ENCODE measurements around the gene TRIM8. TPM values are rescaled to one million over a fixed set of nuclear protein-coding genes. Genes with fewer than 3 reads are reported as not detected.
"Not testable (repeated sequence)": the region's sequence is repeated elsewhere in the genome, so short reads cannot be mapped to it uniquely, and the experiment has no call there.

Gene TRIM8
- total RNA-seq, 1 donor from 2014 or later = 182 TPM

DNA sequence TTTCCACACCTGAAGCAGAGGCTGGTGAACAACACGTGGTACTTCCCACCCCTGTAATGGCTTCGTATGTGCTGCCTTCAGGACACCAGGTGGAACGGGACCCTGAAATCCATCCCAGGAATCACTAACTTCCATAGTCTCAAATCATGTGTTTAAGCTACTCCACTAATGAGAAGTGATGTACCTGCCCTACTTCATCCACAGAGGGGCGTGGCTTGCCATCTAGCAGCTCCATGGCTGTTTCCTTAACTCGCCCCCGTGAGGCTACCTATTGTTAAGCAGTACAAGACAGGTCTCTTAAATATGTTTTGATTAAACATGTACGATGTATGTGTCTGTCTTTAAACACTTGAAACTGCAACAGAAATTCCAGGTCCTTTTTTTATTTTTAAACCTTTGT lies 38.1 kb downstream of the TRIM8 start:
- no peak overlapping the region for H3K4me3 ChIP-seq (ENCODE audit: low read depth, low read length)
- TF ChIP-seq, protein P1, sequence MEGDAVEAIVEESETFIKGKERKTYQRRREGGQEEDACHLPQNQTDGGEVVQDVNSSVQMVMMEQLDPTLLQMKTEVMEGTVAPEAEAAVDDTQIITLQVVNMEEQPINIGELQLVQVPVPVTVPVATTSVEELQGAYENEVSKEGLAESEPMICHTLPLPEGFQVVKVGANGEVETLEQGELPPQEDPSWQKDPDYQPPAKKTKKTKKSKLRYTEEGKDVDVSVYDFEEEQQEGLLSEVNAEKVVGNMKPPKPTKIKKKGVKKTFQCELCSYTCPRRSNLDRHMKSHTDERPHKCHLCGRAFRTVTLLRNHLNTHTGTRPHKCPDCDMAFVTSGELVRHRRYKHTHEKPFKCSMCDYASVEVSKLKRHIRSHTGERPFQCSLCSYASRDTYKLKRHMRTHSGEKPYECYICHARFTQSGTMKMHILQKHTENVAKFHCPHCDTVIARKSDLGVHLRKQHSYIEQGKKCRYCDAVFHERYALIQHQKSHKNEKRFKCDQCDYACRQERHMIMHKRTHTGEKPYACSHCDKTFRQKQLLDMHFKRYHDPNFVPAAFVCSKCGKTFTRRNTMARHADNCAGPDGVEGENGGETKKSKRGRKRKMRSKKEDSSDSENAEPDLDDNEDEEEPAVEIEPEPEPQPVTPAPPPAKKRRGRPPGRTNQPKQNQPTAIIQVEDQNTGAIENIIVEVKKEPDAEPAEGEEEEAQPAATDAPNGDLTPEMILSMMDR (conservative IDR thresholded peaks at IDR 0.05; ENCODE audit: low read depth, low read length) = no peak
- no peak for DNase-seq (ENCODE audit: low read depth)

DNA sequence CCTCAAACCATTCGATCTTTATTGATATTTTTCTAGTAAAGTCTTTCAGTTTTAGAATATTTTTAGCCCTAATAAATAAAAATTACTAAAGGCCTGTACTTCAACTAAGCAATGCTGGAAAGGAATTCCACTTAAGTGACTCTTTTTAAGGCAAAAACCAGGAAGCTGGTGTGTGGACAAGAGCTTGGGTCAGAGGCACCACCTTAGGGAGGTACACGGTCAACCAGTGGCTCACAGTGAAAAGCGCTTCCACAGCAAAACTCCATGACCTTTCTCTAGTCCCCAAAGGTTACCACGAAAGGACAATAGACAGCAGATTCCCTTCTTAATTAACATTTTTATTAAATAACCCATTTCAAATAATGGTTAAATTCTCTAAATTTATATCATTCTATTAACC lies 38.7 kb downstream of the TRIM8 start:
- no peak overlapping the region for H3K4me3 ChIP-seq (ENCODE audit: low read depth, low read length)
- no peak for DNase-seq (ENCODE audit: low read depth)
- TF ChIP-seq, protein P1 (conservative IDR thresholded peaks at IDR 0.05; ENCODE audit: low read depth, low read length) = no peak

DNA sequence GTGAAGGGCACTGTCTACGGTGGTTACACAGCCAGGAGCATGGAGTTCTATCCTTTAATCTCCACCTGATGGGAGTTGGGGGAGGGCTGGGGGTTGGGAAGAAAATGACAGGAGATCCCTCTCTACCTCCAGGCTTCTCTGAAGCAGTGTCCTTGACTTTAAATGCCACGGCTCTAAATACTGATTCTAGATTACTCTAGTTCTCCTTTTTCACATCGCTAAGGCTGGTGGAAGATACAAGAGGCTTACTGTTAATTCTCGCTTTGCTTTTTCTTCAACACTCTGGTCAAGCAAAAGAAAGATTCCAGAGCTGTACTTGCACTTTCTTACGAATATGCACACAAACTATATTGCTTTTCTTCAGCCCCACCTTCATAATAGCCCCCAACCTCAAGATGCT lies 39.5 kb downstream of the TRIM8 start:
- no peak overlapping the region for H3K4me3 ChIP-seq (ENCODE audit: low read depth, low read length)
- DNase-seq (ENCODE audit: low read depth) = no peak
- TF ChIP-seq, protein P1 (conservative IDR thresholded peaks at IDR 0.05; ENCODE audit: low read depth, low read length) = no peak

DNA sequence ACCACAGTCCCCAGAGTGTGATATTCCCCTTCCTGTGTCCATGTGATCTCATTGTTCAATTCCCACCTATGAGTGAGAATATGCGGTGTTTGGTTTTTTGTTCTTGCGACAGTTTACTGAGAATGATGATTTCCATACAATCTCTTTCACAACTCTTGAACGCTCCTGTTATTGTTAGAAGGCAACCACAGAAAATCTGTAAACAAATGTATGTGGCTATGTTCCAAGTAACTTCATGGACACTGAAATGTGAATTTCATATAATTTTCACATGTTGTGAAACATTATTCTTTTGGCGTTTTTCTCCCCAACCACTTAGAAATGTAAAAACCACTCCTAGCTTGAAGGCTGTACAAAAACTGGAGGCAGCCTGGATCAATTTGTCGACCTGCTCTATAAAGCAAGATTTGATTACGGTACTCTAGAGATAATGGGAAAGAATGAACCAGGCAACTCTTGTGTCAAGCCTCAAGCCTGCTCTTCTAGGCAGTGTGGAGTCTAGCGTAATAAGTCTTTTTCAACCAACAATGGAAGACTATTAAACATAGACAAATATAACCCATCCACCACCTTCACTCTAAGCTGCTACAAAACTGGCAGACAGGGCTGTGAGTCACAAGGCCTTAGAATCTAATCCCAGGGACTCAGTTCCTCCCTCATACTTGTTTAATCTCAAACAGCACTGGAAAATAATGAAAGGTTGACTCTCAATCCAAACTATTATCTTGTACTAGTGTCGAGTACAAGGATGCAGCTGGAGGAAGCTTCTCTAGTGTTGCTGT lies 47.2 kb downstream of the TRIM8 start:
- TF ChIP-seq, protein P1 (conservative IDR thresholded peaks at IDR 0.05; ENCODE audit: low read depth, low read length) = no peak
- no peak for DNase-seq (ENCODE audit: low read depth)
- H3K4me3 ChIP-seq (ENCODE audit: low read depth, low read length) = no peak overlapping the region

GRCh38 chr10:102695401-102695800 lies 51.1 kb downstream of the TRIM8 start:
- not testable (repeated sequence) for DNase-seq (ENCODE audit: low read depth); H3K4me3 ChIP-seq (ENCODE audit: low read depth, low read length)

DNA sequence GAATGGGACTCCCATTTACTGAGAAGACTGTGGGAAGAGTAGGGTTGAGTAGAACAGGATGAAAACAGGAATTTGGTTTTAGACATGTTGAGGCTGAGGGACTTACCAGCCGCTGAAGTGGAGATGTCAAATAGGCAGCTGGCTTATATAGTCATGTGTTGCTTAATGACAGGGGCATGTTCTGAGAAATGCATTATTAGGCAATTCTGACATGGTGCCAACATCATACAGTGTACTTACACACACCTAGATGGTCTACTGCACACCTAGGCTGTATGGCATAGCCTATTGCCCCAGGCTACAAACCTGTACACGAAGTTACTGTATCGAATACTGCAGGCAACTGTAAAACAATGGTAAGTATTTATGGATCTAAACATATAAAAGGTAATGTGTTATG lies 52.5 kb downstream of the TRIM8 start:
- DNase-seq (ENCODE audit: low read depth) = no peak
- TF ChIP-seq, protein P1 (conservative IDR thresholded peaks at IDR 0.05; ENCODE audit: low read depth, low read length) = no peak
- H3K4me3 ChIP-seq (ENCODE audit: low read depth, low read length) = no peak overlapping the region

GRCh38 chr10:102698894-102699293 lies 54.6 kb downstream of the TRIM8 start:
- TF ChIP-seq, protein P1 (conservative IDR thresholded peaks at IDR 0.05; ENCODE audit: low read depth, low read length) = no peak
- no peak overlapping the region for H3K4me3 ChIP-seq (ENCODE audit: low read depth, low read length)
- no peak for DNase-seq (ENCODE audit: low read depth)

Measured in epithelial cell of proximal tubule (primary cell).